ENCODE results near the gene DENND1A.

The DENND1A gene

DNA sequence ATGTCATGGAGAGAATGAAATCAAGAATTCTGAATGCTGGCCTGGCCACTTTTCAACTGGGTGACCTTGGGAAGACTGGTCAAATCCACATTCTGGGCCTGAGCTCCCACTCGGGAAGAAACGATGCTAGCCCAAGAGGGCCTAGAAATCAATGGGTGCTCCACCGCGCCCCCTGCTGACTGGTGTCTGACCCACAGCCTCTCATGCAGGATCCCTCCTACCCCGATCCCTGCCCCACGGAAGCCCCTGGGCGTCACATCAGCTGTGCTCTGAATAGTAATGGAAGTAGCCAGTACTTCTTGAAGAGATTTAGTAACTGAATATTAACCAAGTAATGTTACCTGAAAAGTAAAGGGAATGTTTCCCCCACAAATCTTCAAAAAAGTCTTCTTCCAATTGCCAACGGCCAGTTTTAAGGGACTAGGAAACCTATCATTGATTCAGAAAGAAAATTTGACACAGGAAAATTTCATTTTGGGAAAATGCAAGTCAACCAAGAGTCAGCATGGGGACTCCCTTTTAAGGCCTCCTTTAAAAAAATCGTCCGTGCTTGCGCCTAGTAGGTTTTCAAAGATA, 530.0 kb downstream of the DENND1A start:
- no peak for TF ChIP-seq GATA2 (IDR thresholded peaks at IDR 0.05; ENCODE audit: low read depth, low read length)
- no peak for TF ChIP-seq GATA3 (IDR thresholded peaks at IDR 0.05; ENCODE audit: low read depth, low read length)

DNA sequence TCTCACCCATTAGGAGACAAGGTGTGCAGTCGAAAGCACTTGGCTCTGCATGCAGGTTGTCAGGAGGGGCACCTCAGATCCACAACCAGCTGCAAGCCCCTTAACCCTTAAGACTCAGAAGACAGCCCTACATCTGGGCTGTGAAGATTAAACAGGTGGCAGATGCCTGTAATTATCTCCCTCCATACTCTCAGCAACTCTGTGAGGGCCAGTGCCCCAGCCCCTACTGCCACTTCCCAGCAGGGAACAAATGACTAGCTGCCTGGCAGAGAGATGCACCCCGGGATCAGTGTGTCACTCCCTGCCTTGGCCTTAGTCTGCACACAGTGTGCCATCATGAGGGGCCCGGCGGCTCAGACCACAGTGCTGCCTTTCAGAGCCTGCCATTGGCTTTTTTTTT, 532.0 kb downstream of the DENND1A start:
- TF ChIP-seq GATA3 (IDR thresholded peaks at IDR 0.05; ENCODE audit: low read depth, low read length) (no peak), GATA2 (IDR thresholded peaks at IDR 0.05; ENCODE audit: low read depth, low read length) (no peak)

DNA sequence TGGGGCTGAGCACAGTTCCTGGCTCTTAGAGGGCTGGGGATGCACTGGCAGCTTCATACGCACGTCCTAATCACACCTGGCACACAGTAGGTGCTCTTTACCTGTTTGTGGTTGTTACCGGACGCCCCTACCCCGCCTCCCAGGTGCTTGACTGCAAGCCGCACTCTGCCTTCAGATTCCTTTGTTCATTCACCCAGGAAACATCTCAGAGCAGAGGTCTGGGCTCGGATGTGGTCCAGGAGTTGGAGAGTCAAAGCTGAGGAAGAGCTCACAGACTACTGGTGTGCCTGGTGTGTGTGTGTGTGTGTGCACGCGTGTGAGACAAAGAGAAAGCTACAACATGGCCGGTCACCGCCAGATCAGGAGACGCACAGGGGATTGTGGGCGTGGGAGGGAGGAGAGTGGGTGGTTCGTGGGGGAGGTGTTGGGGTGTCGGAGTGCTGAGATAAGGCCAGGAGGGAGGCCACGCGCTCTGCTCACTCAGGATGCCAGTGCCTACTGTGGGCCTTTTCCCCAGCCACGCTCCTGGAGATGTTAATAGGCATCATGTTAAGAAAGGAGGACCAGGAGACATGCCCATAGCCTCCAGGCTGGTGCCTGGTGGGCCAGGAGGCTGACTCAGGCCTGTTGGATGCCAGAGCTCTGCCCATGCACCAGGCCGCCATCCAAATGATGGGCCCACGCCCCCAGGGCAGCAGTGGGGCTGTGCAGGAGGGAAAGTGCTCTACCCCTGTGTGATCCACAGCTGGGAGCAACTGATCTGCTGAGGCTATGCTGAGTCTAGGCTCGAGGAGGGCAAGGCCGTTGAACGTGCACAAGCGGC, 534.0 kb downstream of the DENND1A start:
- TF ChIP-seq GATA3 (IDR thresholded peaks at IDR 0.05; ENCODE audit: low read depth, low read length), result no peak
- no peak for TF ChIP-seq GATA2 (IDR thresholded peaks at IDR 0.05; ENCODE audit: low read depth, low read length)

DNA sequence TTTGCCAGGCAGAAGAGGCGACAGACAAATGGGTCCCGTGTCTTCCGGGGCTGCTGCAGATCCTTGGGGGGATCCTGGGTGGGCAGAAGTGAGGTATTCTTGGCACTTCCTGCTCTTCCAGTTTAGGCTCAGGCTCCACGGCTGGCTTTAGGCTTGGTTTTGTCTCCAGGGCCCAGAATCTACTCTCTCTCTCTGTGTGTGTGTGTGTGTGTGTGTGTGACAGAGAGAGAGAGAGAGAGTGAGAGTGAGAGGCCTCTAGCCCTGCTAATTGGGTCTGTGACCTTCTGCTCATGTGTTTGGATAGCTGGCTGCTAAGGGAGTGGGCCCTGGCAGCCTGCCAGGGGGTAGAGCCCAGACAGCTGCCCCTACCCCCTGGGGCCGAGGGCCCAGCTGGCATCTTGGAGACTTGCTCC, 534.6 kb downstream of the DENND1A start:
- TF ChIP-seq GATA3 (IDR thresholded peaks at IDR 0.05; ENCODE audit: low read depth, low read length) (no peak), GATA2 (IDR thresholded peaks at IDR 0.05; ENCODE audit: low read depth, low read length) (no peak)

DNA sequence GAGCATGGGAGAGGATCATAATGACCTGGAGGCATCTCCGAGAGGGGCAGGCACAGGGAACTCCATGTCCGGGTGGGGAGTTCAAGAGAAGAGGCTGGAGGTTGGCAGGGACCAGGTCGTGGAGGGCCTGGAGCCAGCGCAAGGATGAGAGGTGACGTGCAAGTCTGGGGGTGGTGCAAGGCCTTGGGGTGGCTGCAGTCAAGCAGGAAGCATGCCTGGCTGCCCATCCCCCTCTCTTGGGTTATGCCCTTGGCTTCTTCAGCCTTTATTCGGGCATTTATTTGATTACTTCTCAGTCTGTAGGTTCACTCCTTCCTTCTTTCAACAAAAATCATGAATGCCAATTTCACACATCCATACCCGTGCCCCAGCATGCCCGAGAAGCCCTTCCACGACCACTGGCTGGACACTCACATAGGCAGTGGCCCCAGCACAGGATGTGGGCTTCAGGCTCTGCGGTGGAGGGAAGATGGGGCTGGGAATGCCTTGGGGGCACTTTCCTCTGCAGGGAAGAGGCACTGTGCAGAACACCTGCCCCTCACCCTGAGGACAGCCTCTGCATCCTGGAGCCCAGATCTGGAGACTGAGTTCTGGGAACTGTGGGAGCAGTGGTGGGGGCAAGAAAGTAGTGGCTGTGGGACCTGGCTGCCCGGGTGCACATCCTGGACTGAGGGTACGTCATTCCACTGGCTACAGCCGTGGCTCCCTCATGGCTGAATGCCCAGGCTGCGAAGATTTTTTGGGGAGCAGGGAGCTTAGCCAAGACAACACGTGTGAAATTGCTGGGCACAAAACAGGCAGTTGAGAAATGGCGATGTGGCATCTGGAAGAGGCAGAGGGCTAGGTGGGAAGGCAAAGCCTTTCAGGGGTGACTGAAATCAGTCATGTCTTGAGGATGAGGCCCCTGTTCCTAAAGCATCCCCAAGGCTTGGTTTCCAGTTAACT, 535.4 kb downstream of the DENND1A start:
- TF ChIP-seq GATA2 (IDR thresholded peaks at IDR 0.05; ENCODE audit: low read depth, low read length), result no peak
- TF ChIP-seq GATA3 (IDR thresholded peaks at IDR 0.05; ENCODE audit: low read depth, low read length), result no peak

DNA sequence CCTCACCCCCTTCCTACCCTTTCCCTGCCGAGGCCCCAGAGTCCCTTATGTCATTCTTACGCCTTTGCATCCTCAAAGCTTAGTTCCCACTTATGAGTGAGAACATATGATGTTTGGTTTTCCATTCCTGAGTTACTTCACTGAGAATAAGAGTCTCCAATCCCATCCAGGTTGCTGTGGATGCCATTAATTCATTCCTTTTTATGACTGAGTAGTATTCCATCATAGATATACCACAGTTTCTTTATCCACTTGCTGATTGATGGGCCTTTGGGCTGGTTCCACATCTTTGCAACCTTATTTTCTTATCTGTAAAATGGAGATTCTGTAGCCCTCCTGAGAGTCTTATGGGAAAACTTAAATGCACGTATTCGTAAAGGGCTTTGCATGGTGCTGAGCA, 537.1 kb downstream of the DENND1A start:
- TF ChIP-seq GATA3 (IDR thresholded peaks at IDR 0.05; ENCODE audit: low read depth, low read length) (no peak), GATA2 (IDR thresholded peaks at IDR 0.05; ENCODE audit: low read depth, low read length) (no peak)

DNA sequence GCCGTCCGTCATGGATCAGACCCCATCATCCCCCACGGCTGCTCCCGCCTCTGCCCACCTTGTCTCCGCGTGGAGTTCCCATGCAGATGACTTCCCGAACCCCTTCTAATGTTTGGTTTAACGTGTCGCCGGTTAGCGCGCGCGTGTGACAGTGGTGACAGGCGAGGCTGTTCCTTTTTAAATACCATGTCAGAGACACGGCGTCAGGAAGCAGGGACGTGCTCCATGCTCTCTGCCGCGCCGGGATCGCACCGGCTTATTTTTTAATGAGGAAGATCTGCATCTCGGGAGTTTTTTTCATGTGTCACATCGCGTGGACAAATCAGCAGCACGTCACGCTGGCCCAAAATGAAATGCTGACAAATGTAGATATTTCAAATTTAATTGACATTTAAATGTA, 538.0 kb downstream of the DENND1A start:
- TF ChIP-seq GATA3 (IDR thresholded peaks at IDR 0.05; ENCODE audit: low read depth, low read length) (no peak), GATA2 (IDR thresholded peaks at IDR 0.05; ENCODE audit: low read depth, low read length) (no peak)

DNA sequence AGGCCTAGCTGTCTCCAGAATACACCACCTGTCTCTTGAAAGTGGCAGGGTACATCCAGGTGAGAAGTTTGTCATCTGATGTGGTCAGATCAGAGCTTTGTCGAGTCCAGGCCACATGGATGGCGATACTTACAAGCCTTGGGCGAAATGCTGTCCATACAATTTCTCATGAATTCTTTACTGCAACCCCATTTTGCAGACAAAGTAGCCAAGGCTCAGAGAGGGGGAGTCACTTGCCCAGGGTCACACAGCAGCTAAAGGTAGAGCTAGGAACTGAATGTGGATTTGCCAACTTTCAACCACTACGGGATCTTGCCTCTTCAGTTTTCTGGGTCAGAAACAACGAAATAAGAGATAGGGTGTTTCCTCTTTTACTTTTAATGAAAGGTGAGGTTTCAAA, 538.7 kb downstream of the DENND1A start:
- TF ChIP-seq GATA3 (IDR thresholded peaks at IDR 0.05; ENCODE audit: low read depth, low read length) (no peak), GATA2 (IDR thresholded peaks at IDR 0.05; ENCODE audit: low read depth, low read length) (no peak)

DNA sequence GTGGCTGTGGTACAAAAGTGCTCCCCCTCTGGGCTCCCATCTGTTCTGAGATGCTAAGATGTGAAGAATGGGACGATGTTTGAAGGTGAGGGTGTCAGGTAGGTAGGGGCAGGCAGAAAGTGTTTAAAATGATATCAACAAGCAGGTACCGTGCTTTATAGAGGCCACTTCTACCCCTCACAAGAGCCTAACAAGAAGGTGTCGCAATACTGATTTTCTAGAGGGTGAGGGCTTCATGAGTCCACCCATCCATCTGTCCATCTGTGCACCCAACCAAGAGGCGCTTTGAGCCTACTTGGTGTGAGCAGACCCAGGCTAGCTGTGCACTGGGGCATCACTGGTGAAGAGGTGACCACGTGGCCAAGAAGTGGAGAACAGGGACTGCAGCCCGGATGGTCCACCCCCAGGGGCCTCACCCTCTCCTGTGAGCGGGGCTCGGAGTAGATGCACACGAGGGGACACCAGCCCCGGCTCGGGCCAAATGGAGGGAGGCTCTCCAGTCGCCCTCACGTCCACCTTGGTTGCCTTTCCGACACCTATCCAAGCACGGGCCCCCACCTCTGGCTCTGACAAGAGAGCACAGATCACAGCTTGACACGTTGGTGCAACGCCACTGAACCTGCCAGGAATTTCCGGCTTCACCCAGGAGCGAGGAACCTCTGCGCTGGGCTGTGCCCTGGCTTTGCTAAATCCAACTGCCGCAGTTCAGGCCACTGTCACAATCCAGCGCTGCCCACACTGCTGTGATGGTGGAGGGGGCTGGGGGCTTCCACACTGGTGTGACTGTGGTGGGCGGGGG, 539.4 kb downstream of the DENND1A start:
- TF ChIP-seq GATA2 (IDR thresholded peaks at IDR 0.05; ENCODE audit: low read depth, low read length) (no peak), GATA3 (IDR thresholded peaks at IDR 0.05; ENCODE audit: low read depth, low read length) (no peak)

DNA sequence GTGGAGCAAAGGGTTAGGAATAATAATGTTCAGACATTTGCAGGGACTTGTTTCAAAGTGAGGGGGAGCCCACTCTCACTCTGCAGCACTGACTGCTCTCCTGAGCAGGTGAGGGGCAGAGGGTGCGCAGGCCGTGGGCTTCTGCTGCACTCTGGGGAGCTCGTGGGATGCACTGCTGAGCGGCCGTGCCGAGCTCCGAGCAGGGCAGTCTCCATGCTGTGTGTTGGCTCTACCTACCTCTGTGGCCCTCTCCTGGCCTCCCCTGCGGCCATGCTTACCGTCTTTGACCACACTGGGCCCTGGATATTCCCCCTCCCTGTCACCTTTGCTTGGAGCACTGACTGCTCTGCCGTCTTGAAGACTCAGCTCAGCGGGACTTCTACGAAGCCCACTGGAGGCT, 540.2 kb downstream of the DENND1A start:
- TF ChIP-seq GATA3 (IDR thresholded peaks at IDR 0.05; ENCODE audit: low read depth, low read length) (no peak), GATA2 (IDR thresholded peaks at IDR 0.05; ENCODE audit: low read depth, low read length) (no peak)

DNA sequence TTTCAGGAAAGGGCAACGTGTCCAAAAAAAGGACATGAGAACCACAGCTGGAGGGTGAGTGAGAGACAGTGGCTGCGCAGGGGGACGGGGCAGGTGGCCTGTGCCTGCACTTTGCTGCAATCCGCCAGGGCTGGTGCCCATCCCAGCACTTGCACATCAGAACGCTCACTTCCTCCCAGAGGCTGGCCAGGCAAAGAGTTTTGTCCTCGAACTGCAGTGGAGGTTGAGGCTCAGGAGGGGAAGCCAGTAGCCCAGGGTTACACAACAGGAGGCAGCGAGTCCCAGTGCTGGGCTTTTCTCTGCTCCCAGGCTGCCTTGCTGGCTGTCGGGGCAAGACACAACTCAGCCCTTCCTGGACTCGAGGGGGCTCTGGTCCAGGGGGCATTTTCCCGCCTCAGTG, 540.9 kb downstream of the DENND1A start:
- TF ChIP-seq GATA3 (IDR thresholded peaks at IDR 0.05; ENCODE audit: low read depth, low read length) (no peak), GATA2 (IDR thresholded peaks at IDR 0.05; ENCODE audit: low read depth, low read length) (no peak)

DNA sequence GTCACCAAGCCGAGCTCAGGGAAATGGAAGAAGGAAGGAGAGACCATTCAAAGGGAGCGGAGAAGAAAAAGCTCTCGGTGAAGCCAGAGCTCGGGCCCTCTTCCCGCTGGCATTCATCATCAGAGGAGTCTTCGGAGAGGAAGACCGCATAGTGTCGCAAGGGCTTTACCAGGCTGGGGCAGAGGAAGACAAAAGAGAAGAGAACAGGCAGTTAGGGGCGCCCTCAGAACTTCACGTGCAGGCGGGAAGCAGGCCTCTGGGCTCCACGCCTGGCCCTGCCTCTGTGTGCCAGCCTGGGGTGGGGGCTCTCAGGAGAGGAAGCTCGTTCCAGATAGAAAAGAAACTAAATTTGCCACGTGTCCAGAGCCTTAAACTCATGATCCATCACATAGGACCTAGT, 542.2 kb downstream of the DENND1A start:
- TF ChIP-seq GATA3 (IDR thresholded peaks at IDR 0.05; ENCODE audit: low read depth, low read length) (no peak), GATA2 (IDR thresholded peaks at IDR 0.05; ENCODE audit: low read depth, low read length) (no peak)

DNA sequence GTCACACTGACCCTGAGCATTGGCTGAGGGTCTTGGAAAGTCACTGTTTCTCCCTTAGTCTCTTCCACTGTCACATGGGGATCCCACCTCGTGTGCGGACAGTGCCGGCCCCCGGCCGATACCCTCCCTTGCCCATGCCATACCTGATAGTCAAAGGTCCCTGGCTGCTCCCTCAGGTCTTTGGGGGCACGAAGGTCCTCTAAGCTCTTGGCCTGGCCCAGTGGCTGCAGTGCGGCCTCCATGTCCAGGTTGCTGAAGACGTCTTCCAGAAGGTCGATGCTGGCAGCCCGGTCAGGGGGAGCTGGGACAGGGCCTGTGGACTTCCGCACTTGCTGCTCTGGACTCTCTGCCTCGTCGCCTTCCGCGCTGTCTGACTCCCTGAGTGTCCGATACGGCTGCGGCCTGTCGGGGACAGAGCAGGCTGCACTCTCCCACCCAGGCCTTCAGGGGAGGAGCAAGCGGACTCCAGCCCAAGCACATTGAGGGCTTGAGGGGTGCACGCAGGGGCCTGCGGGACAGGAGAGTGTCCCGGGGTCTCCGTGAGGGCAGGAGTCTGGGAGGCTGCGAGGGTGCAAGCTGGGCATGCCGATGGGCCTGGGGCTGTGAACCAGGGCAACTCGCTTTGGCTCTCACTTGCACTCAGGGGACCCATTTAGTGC, 546.3 kb downstream of the DENND1A start:
- TF ChIP-seq GATA2 (IDR thresholded peaks at IDR 0.05; ENCODE audit: low read depth, low read length) (no peak), GATA3 (IDR thresholded peaks at IDR 0.05; ENCODE audit: low read depth, low read length) (no peak)

Measured in SH-SY5Y (cell line).